HepG2 (cell line): ENCODE measurements around the gene NAT9. TPM values are rescaled to one million over a fixed set of nuclear protein-coding genes. Genes with fewer than 3 reads are reported as not detected.

ENCODE experiments used
- ATAD3A ChIP-seq: sonication (generic); formaldehyde crosslinking; IDR thresholded peaks from 2 replicates; pipeline ENCODE4 v1.4.0; 2020; ENCODE audit warnings: missing genetic modification reagents
- ATM ChIP-seq: fragments of 450-650 bp; IDR thresholded peaks from 2 replicates; pipeline ENCODE4 v1.7.1; 2017; ENCODE audit warnings: mild to moderate bottlenecking, borderline replicate concordance
- FOXK2 ChIP-seq: fragments of 450-650 bp; IDR thresholded peaks from 2 replicates; pipeline ENCODE4 v1.6.1; 2016
- KDM5B ChIP-seq: sonication (generic); formaldehyde crosslinking; IDR thresholded peaks from 2 replicates; pipeline ENCODE4 v1.4.0; 2020; ENCODE audit warnings: missing genetic modification reagents, mild to moderate bottlenecking, borderline replicate concordance
- PHB2 ChIP-seq: fragments of 450-650 bp; IDR thresholded peaks from 2 replicates; pipeline ENCODE4 v1.6.1; 2018; ENCODE audit not compliant: partially characterized antibody
- SMYD3 ChIP-seq: sonication (generic); formaldehyde crosslinking; IDR thresholded peaks from 2 replicates; pipeline ENCODE4 v1.8.1; 2023; ENCODE audit warnings: mild to moderate bottlenecking, missing genetic modification reagents
- SOX6 ChIP-seq, 2 experiments: fragments of 450-650 bp in 1 of 2; sonication (generic) in 1 of 2; formaldehyde crosslinking in 1 of 2; IDR thresholded peaks; 2 replicates each; pipeline versions ENCODE4 v1.4.0 to v1.6.1; 2017 to 2020; ENCODE audit warnings: antibody characterized with exemption in 1 of 2, mild to moderate bottlenecking in 1 of 2, missing genetic modification reagents in 1 of 2
- TCF12 ChIP-seq, 2 experiments: fragments of 450-650 bp in 1 of 2; sonication (generic) in 1 of 2; formaldehyde crosslinking in 1 of 2; IDR thresholded peaks; 2 replicates each; pipeline versions ENCODE4 v1.6.1 to v1.8.0; 2017 to 2022; ENCODE audit warnings: antibody characterized with exemption in 1 of 2, mild to moderate bottlenecking in 1 of 2, missing genetic modification reagents in 1 of 2, moderate library complexity in 1 of 2
- ZBTB40 ChIP-seq, 2 experiments: fragments of 450-650 bp in 1 of 2; sonication (generic) in 1 of 2; formaldehyde crosslinking in 1 of 2; IDR thresholded peaks; 2 replicates each; pipeline versions ENCODE4 v1.6.1 to v1.8.0; 2016 to 2022; ENCODE audit warnings: antibody characterized with exemption in 1 of 2, mild to moderate bottlenecking in 1 of 2, missing genetic modification reagents in 1 of 2
- polyA plus RNA-seq, 8 experiments: library from polyadenylated mRNA; depleted of rRNA in 3 of 8; stranded (reverse) in 7 of 8; unstranded in 1 of 8; fragments of >200 nt; fragmentation: Illumina TruSeq in 4 of 8; extraction: Trizol in 4 of 8; gene quantifications; 2 replicates each; pipeline versions ENCODE4 v1.2.1 to v1.2.3, GENCODE V29; 2011 to 2016; ENCODE audit warnings: low read depth in 4 of 8, missing spikeins in 1 of 8, mixed read lengths in 1 of 8; ENCODE audit not compliant: insufficient read depth in 1 of 8
- total RNA-seq, 5 experiments: library from RNA; depleted of rRNA; stranded (reverse); fragments of >200 nt; fragmentation: Illumina TruSeq; extraction: Trizol; gene quantifications; 2 replicates each; pipeline ENCODE4 v1.2.3, GENCODE V29; 2016; ENCODE audit warnings: low read depth in 1 of 5

The NAT9 gene
- total and polyA plus RNA-seq, 2 of the 13 experiments (the other 11 are each of a cell fraction or from before 2014, with no cell fraction given), result 39.7 to 44.2 TPM

GRCh38 chr17:74728702-74729075 lies 47.5 kb downstream of the NAT9 start (continued):
- TF ChIP-seq ZBTB40 (IDR thresholded peaks at IDR 0.05) (peak; percentile 28), ZBTB40 (CRISPR knock-in tag; IDR thresholded peaks at IDR 0.05) (no peak), SOX6 (IDR thresholded peaks at IDR 0.05) (peak; percentile 74; the same call in 1 of the 2 replicates), SOX6 (CRISPR knock-in tag; IDR thresholded peaks at IDR 0.05) (no peak), ATM (peak; percentile 36; the same call in 1 of the 2 replicates), KDM5B (CRISPR knock-in tag) (no peak), FOXK2 (0 out of 2 replicates have a peak, but pooled peaks have one; percentile 37), SMYD3 (no peak), ATAD3A (CRISPR knock-in tag) (no peak), TCF12 (IDR thresholded peaks at IDR 0.05) (no peak), TCF12 (CRISPR knock-in tag; IDR thresholded peaks at IDR 0.05) (no peak), PHB2 (peak; percentile 96)
